HG03469 (cell line): ENCODE measurements around the gene PHF23.

Source experiments
- ATAC-seq: cut with Tn5 transposase; IDR thresholded peaks from one replicate; pipeline ENCODE4 v1.9.1; 2021; ENCODE audit warnings: mild to moderate bottlenecking, moderate library complexity, moderate number of reproducible peaks; ENCODE audit not compliant: unreplicated experiment

PHF23 gene

DNA sequence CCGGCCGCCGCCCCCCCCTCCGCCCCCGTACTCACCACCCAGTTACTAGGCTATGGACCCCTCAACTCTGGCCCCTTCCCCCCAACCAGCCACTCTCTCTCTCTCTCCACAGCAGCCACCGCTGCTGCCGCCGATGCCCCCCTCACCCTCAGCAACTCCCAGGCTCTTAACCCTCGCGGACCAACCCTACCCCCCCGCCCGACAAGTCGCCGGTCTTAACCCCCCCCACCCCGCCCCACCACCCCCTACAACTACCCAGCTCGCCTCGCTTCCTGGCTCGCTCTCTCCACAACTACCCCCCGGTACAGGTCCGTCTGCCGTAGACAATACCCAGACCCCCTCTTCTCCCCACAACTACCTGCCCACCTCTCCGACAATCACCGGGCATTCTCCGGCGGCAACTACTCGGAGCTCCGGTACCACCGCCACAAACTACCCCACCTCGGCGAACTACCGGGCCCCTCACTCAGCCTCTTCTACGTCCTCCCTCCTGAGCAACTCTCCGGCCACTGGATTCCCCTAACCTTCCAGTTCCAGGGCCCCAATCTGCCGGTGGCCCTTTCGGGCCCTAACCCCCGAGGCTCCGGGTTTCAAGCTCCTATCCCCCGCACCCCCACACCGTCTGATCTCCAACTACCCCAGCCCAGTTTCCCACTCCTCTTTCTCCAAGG, 702 bp downstream of the PHF23 start:
- no peak for ATAC-seq

DNA sequence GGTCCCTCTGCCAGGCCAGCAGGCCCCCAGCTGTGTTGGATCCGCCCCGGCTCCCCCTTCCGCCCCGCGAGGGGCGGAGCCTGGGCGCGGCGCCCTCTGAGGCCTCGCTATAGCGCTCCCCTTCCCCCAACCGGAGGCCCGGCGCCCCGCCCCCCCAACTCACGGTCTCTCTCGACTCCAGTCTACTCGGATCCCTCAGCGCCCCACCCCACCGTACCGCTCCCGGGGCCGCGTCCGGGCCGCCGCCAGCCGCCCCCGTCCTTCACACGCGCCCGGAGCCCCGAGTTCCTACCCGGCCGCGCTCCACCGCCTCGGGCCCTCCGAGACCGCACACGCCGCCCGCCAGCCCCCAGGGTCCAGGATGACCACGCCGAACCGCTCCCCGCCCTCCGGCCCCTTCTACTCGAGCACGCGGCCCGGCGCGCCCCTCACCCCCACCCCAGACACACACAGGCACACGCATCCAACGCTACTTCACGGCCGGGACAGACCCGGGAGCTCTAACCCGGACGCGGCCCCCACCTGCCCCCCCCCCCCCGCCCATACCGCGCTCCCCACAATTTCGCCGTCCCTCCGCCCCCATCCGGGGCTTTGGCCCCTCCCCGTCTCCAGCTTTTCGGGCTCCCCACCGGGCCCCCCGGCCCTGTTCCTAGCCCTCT, 1.4 kb downstream of the PHF23 start:
- no peak for ATAC-seq

DNA sequence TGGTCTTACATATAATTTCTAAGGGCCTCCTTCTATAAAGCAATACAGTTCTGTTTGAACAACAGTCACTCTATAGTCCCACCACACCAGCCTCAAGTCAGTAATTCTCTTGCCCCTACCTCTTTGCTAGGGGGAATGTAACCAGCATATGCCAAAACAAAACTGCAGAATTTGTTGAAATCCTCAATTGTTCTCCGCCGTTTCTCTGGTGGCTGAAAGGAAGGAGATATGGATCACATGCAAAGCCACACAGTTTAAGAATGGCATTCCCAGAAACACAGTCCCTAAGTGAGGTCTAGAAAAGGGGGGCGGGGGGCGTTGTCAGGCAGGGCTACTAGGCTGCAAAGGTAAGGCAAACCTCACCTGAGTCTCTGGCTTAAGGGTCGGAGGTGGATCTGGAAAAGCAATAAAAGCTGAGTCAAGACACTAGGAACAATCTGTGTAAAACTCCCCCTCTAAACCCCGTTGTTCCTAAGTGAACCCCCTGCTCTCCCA, 1.9 kb downstream of the PHF23 start:
- ATAC-seq: no peak

GRCh38 chr17:7236808-7237207, 2.4 kb downstream of the PHF23 start:
- no peak for ATAC-seq

DNA sequence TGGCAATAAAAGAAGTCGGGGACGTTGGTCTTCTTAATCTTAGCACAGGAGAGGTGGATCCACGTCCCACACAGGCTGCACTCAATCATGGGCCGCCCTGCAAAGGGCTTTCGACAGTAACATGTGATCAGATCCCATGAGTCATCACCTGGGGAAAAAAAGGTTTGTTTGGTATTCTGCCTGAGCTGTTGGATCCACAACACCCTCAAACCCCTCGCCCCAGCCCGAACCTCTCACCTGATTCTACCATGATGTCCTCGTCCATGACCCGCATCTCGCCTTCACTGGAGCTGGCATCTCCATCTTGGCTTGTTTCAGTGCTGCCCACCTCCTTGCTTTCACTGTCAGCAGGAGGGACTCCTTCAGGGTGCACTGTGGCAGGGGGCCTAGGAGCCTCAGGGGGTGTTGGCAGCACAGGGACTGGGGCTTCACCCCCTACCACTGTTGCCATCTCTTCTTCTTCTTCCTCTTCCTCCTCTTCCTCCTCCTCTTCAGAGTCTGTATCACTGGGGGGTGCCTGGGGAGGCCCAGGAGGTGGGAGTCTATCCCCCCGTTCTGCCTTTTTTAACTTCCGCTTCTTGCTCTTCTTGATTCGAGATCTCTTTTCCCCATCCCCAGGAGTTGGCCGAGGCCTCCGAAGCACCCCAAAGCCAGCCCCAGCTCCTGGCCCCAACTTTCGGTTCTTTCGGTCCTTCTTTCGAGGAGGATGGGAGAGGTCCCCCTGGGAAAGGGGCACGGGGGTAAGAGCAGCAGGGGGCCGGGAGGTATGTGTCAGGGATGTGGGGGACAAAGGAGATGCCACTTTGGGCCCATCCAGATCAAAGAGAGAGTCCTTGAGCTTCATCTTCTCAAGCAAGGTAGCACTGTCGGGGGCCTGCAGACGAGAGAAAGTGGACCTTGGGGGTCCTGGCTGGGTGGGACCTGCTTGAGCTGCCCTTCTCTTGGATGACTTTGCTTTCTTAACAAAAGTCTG, 3.3 kb downstream of the PHF23 start:
- ATAC-seq: no peak

DNA sequence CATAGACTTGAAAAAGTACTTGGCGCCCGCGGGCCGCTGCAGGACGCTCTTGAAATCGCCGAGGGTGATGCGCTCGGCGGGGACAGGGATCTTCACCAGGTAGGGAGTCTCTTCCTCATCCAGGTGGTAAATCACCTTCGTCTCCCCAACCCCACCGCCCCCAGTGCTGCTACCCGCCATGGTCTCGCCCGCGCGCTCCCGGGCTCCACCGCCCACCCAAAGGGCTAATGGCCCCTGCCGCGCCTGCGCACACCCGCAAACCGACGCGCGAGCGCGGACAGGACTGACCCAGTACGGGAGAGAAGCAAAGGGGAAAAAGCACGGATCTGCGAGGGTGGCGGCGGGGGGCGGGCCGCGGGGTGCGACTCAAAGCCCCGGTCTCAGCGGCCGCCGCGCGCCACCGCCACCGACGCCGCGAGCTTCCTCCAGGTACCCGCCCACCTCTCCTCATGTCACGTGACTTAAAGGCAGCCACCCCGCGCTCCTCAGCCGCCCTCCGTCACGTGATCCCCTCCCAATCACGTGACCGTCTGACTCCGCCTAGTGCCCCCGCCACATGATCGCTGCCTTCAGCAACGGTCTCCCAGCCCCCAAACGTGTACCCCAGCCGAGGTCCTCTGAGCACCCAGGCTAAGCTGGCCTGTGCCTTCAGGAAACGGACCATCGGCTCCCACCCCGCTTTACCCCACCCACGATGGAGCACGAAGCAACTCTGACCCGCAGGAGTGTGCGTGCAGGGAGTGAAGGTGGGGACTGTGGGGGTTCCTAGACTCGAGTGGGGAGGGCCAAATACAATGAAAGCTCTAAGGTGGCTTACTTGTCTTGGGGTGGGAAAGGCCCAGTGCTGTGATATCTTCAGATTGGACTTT, 4.9 kb downstream of the PHF23 start, which contains the start of gene DVL2:
Gene DVL2 (minus strand): TSS at position 435 of the 869 bp plus-strand sequence. CDS start 255 bp downstream, at position 180.
- no peak for ATAC-seq

DNA sequence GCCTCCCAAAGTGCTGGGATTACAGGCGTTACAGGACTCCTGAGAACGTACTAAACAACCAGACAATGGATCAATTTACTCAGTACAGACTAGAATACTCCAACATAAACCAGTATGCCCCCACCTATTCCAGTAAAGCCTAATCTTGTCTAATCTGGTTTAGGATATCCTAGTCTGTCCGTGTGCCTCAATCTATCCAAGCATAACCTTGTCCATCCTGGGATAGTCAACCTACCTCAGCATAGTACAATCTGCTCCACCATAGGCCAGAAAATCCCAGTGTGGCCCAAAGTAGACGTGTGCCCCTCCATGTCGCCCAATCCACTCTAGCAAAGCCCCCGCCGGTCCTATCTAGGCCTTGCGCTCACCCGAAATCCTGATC, 5.6 kb downstream of the PHF23 start:
- no peak for ATAC-seq

DNA sequence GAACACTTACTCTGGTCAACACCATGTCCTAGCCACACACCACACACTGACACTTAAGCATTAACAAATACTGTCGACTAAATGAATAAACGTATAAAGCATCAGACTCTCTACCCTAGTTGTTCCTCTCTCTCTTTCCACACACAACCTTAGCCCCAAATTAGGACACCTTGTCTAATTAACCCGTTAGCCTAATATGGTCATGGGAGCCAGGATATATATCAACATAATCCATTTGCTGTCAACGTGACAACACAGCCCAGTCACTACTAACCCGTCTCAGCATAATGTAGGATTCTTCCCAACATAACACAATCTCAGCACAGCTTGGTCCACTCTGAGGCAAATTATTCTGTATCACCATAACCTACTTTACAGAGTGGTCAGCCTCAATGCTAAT, 7.1 kb downstream of the PHF23 start:
- no peak for ATAC-seq

- no peak for ATAC-seq
Observed at GRCh38 chr17:7229504-7229903, 9.8 kb downstream of the PHF23 start.

DNA sequence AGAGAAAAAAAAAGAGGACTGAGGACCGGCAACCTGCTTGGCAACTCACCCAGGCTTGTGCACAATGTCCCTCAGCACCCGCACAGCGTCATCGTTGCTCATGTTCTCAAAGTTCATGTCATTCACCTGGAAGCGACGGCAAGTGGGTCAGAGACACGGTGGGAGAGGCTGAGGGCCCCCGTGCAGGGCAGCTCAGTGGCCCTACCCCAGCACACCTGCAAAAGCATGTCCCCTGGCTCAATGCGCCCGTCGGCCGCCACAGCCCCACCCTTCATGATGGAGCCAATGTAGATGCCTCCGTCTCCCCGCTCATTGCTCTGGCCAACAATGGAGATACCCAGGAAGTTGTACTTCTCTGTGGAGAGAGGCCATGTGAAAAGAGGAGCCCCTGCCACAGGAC, 10.3 kb downstream of the PHF23 start:
- no peak for ATAC-seq

DNA sequence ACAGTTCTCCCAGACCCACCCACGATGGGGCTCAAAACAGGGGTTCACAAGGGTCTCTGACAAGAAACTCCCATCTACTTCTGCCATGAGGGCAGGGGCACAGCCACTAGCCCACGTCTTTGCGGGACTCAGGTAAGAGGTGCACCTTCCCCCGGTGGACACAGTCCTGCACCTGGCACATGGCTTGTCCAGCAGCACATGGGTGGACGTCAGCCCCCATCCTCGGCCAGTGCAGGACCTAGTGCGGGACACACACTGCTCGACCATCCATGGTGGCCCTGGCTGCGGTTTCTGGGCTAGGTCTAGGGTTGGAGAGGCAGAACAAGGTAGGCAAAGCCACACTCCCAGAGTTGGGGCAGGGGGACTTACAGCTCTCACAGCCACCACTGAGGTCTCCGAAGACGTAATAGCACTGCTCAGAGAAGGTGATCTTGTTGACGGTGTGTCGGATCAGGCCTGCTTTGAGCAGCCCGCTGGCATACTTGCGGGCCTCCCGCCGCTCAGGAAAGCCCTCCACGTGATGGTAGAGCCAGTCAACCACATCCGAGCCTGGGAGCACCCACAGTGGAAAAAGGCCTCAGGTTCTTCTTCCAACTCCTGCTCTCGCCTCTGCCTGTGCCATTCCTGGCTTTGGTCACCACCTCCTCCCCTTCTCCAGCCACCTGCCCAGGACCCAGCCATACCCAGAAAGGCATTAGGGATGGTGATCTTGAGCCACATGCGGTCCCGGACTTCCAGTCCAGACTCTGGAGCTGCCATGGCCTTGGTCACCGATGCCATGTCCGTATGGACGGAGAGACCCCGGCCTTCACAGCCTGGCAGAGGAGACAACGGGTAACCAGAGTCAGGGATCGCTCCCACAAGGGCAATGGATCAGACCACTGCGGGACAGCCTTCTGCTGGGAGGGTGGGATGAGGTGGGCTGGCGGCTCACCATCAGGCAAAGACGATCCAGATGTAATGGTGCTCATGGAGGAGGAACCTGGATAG, 12.2 kb downstream of the PHF23 start:
- no peak for ATAC-seq

DNA sequence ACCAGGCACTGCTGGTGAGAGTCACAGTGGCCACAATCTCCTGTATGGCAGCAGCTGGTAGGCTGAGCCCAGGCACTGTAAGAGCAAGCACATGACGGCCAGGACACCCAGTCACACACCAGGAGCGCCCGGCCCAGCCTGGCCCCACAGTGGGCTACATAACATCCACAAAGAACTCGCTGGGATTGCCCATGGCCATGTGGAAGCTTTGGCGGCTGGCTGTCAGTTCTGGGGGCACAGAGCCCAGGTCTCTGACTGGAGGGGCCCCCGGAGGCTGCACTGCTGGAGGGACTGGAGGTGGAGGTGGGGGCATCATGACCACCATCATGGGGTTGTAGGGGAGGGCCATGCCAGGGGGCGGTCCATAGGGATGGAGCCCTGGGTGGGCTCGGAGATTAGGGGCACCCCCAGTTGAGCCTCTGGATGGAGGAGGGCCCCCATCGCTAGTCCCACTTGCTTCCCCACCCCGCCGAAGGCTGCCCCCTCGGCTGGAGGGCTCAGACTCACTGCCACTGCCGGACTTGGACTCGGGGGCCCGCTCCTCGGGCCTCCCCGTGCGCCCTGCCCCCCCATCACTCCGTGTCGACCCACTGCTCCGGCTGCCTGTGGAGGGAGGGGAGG, 13.4 kb downstream of the PHF23 start:
- no peak for ATAC-seq

- no peak for ATAC-seq
Observed at GRCh38 chr17:7224661-7225111, 14.6 kb downstream of the PHF23 start.

DNA sequence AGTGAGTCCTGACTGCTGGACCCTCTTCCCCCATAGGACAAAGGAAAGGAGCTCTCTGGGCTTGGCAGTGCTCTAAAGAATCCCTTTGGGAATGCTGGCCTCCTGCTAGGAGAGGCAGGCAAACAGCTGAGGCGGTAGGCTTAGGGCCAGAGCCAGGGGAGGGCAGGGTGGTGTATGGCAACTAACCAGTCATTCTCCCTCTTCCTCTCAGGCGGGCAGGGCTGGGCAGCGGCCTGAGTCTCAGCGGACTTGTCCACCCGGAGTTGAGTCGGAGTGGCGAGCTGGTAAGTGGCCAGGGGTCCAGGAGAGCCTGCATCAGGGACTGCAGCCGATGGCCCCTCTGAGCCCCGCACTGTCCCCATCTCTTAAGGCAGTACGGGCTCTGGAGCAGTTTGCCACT, 15.1 kb downstream of the PHF23 start:
- no peak for ATAC-seq

DNA sequence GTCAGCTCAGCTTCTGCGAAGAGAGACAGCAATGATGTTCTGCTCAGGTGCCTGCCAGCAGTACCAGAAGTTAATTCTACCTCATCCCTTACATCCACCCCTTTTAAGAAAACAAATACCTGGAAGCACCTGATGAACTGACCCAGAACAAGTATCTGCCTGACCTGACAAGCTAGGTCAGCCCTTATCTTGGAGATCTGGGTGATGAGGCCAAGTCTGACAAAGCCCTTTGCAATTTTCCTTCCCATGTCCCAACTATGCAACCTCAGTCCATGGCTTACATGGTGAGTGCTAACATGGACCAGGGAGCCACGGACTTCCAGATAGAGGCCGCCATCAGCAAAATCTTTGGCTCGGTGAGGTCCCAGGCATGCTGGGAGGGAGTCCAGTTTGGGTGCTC, 15.9 kb downstream of the PHF23 start:
- no peak for ATAC-seq

DNA sequence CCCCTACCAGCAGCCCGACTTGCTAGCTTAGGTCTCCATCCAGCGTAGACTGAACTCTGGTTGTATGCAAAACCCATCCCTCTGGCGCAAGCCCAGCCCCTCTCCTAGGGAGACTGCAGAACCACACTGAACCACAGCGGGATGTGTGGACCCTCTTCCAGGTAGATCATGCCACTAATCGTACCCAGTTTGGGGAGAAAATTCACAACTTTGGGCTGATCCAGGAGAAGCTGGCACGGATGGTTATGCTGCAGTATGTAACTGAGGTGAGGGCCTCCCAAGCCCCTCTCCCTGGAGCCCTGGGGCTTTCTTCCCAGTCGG, 16.3 kb downstream of the PHF23 start:
- no peak for ATAC-seq

GRCh38 chr17:7222093-7222971, 16.9 kb downstream of the PHF23 start:
- no peak for ATAC-seq
